ENCODE data around the gene AIG1.
"Not testable (repeated sequence)": the region's sequence is repeated elsewhere in the genome, so short reads cannot be mapped to it uniquely, and the experiment has no call there.

The AIG1 gene

GRCh38 chr6:143135325-143135724, 74.6 kb downstream of the AIG1 start:
- no peak for DNase-seq

- DNase-seq = no peak
Measured at GRCh38 chr6:143135797-143136561, 75.3 kb downstream of the AIG1 start.

- DNase-seq = no peak
Measured at GRCh38 chr6:143136647-143137046, 76.0 kb downstream of the AIG1 start.

- DNase-seq = no peak
Measured at GRCh38 chr6:143139239-143139784, 78.6 kb downstream of the AIG1 start.

GRCh38 chr6:143139884-143140283, 79.2 kb downstream of the AIG1 start:
- peak; percentile 19 for DNase-seq

- DNase-seq = no peak
Measured at GRCh38 chr6:143140767-143141166, 80.1 kb downstream of the AIG1 start.

GRCh38 chr6:143141442-143141841, 80.8 kb downstream of the AIG1 start:
- DNase-seq = no peak

- no peak for DNase-seq
Measured at GRCh38 chr6:143146186-143146851, 85.6 kb downstream of the AIG1 start.

- DNase-seq = no peak
Measured at GRCh38 chr6:143149771-143150170, 89.1 kb downstream of the AIG1 start.

GRCh38 chr6:143150281-143150680, 89.6 kb downstream of the AIG1 start:
- no peak for DNase-seq

- DNase-seq = no peak
Measured at GRCh38 chr6:143151381-143151780, 90.7 kb downstream of the AIG1 start.

GRCh38 chr6:143155681-143156080, 95.0 kb downstream of the AIG1 start:
- DNase-seq = no peak

- no peak for DNase-seq
Measured at GRCh38 chr6:143157131-143157530, 96.4 kb downstream of the AIG1 start.

- DNase-seq = no peak
Measured at GRCh38 chr6:143158113-143158581, 97.5 kb downstream of the AIG1 start.

- no peak for DNase-seq
Measured at GRCh38 chr6:143159001-143159400, 98.3 kb downstream of the AIG1 start.

- DNase-seq = no peak
Measured at GRCh38 chr6:143160015-143160414, 99.3 kb downstream of the AIG1 start.

- DNase-seq = no peak
Measured at GRCh38 chr6:143160439-143161220, 99.9 kb downstream of the AIG1 start.

- DNase-seq = no peak
Measured at GRCh38 chr6:143163621-143164020, 102.9 kb downstream of the AIG1 start.

- DNase-seq = no peak
Measured at GRCh38 chr6:143164565-143165105, 103.9 kb downstream of the AIG1 start.

GRCh38 chr6:143165315-143165855, 104.7 kb downstream of the AIG1 start:
- no peak for DNase-seq

- DNase-seq = no peak
Measured at GRCh38 chr6:143166247-143166695, 105.6 kb downstream of the AIG1 start.

GRCh38 chr6:143167224-143167623, 106.5 kb downstream of the AIG1 start:
- DNase-seq = no peak

GRCh38 chr6:143168396-143168816, 107.7 kb downstream of the AIG1 start:
- DNase-seq = not testable (repeated sequence)
